ENCODE data around the gene LRP1.

LRP1 gene

GRCh38 chr12:57153415-57153997 is 25.2 kb downstream of the LRP1 start:
- no peak for TF ChIP-seq CTCF (IDR thresholded peaks at IDR 0.05; ENCODE audit: insufficient read depth, missing control alignments)
- FAIRE-seq (no peak), DNase-seq (ENCODE audit: insufficient read length, low spot score) (no peak)

GRCh38 chr12:57154076-57154475 is 25.8 kb downstream of the LRP1 start:
- DNase-seq (ENCODE audit: insufficient read length, low spot score), result no peak
- no peak for TF ChIP-seq CTCF (IDR thresholded peaks at IDR 0.05; ENCODE audit: insufficient read depth, missing control alignments)
- FAIRE-seq, result no peak

- no peak for DNase-seq (ENCODE audit: insufficient read length, low spot score)
- no peak for TF ChIP-seq CTCF (IDR thresholded peaks at IDR 0.05; ENCODE audit: insufficient read depth, missing control alignments)
- FAIRE-seq, result no peak
These were observed 26.6 kb downstream of the LRP1 start for GRCh38 chr12:57154804-57155434.

- DNase-seq (ENCODE audit: insufficient read length, low spot score), result no peak
- FAIRE-seq, result no peak
- no peak for TF ChIP-seq CTCF (IDR thresholded peaks at IDR 0.05; ENCODE audit: insufficient read depth, missing control alignments)
These were observed 28.6 kb downstream of the LRP1 start for GRCh38 chr12:57156701-57157403.

- DNase-seq (ENCODE audit: insufficient read length, low spot score), result no peak
- no peak for FAIRE-seq
These were observed 29.4 kb downstream of the LRP1 start for GRCh38 chr12:57157588-57158173.

GRCh38 chr12:57158186-57158585 is 29.9 kb downstream of the LRP1 start:
- TF ChIP-seq CTCF (IDR thresholded peaks at IDR 0.05; ENCODE audit: insufficient read depth, missing control alignments), result no peak
- no peak for DNase-seq (ENCODE audit: insufficient read length, low spot score)
- FAIRE-seq, result no peak

More at GRCh38 chr12:57157588-57158173, 29.4 kb downstream of the LRP1 start:
- TF ChIP-seq CTCF (IDR thresholded peaks at IDR 0.05; ENCODE audit: insufficient read depth, missing control alignments), result no peak

All from D721Med (cell line).